Stomach (tissue), 19 donors: ENCODE measurements around the gene OR5AL1. TPM values are rescaled to one million over a fixed set of nuclear protein-coding genes. Genes with fewer than 3 reads are reported as not detected.
"Not testable (repeated sequence)": the region's sequence is repeated elsewhere in the genome, so short reads cannot be mapped to it uniquely, and the experiment has no call there.

Experiments used
- DNase-seq, 2 donors: peaks; one replicate each; pipeline versions ENCODE4 v3.0.0 to v3.0.0-alpha.2; 2013 to 2019
- H3K27ac ChIP-seq, 5 donors: fragments of 200-600 bp in 4 of 5; sonication (generic) in 4 of 5; one replicate each; pipeline ENCODE4 v1.5.1; 2013 to 2019; ENCODE audit warnings: mild to moderate bottlenecking in 1 of 5, moderate library complexity in 1 of 5
- H3K27me3 ChIP-seq, 3 donors: fragments of 200-600 bp; sonication (generic); one replicate each; pipeline ENCODE4 v1.5.1; 2017 to 2019; ENCODE audit warnings: mixed run types in 1 of 3
- H3K36me3 ChIP-seq, 4 donors: fragments of 200-600 bp; sonication (generic); 1 replicate in 3 of 4; 2 replicates in 1 of 4; pipeline ENCODE4 v1.5.1; 2016 to 2019
- H3K4me1 ChIP-seq, 4 donors: fragments of 200-600 bp; sonication (generic); one replicate each; pipeline ENCODE4 v1.5.1; 2016 to 2019
- H3K4me3 ChIP-seq, 4 donors: fragments of 200-600 bp; sonication (generic) in 3 of 4; one replicate each; pipeline ENCODE4 v1.5.1; 2016 to 2019; ENCODE audit warnings: mild to moderate bottlenecking in 1 of 4
- H3K9me3 ChIP-seq, 4 donors: fragments of 200-600 bp; sonication (generic); one replicate each; pipeline ENCODE4 v1.5.1; 2016 to 2019
- CTCF ChIP-seq, 7 experiments: fragments of 450-650 bp in 4 of 7; fragments of 200-600 bp in 3 of 7; sonication (generic) in 3 of 7; IDR thresholded peaks; one replicate each; pipeline ENCODE4 v1.5.1; 2016 to 2019; ENCODE audit warnings: antibody characterized with exemption in 7 of 7, control low read depth in 2 of 7, mild to moderate bottlenecking in 1 of 7
- EP300 ChIP-seq: sonication (generic); formaldehyde crosslinking; IDR thresholded peaks from one replicate; pipeline ENCODE4 v1.6.1; 2017; ENCODE audit warnings: antibody characterized with exemption
- POLR2A ChIP-seq, 4 donors: fragments of 450-650 bp; IDR thresholded peaks; one replicate each; pipeline ENCODE4 v1.6.1; 2016; ENCODE audit warnings: antibody characterized with exemption in 4 of 4, control low read depth in 2 of 4, mild to moderate bottlenecking in 1 of 4, moderate library complexity in 1 of 4
- POLR2AphosphoS5 ChIP-seq, 3 donors: sonication (generic); formaldehyde crosslinking; IDR thresholded peaks; one replicate each; pipeline ENCODE4 v1.6.1; 2016; ENCODE audit warnings: antibody characterized with exemption in 3 of 3
- WGBS, 5 donors: extraction: QIAGEN DNeasy Blood & Tissue Kit in 3 of 5; methylation state at CpG; one replicate each; pipeline versions ENCODE4 v1.1.5 to v1.1.7; 2013 to 2018; 5-methylcytosine and 5-hydroxymethylcytosine counted together
- intact Hi-C: fragments of 100-400 bp; cut with DNase I; formaldehyde crosslinking; loops from one replicate; pipeline ENCODE4 v1.15.1; 2023; ENCODE audit warnings: low total_unique reads
- long read RNA-seq, 10 donors: transcript quantifications; one replicate each; lab custom pipeline, GENCODE V29; 2026
- polyA plus RNA-seq, 3 donors: library from polyadenylated mRNA; stranded (reverse); fragments of 200-250 nt; gene quantifications; one replicate each; pipeline ENCODE4 v1.2.3, GENCODE V29; 2013
- total RNA-seq, 5 donors: library from RNA; depleted of rRNA; stranded (reverse); fragments of >200 nt; gene quantifications; one replicate each; pipeline versions ENCODE4 v1.1.0 to v1.2.3, GENCODE V29; 2014 to 2016
- donor health status: healthy with polysubstance abuse.
- donor health status: Bipolar disorder and iron deficiency.
- donor health status: healthy.

OR5AL1 gene
- total RNA-seq, result not detected
- not detected for polyA plus RNA-seq
- long read RNA-seq, donor 1, result 0 reads
- long read RNA-seq, donor 2, result 0 reads
- long read RNA-seq, donor 3, result 0 reads
- long read RNA-seq, donor 4, result 0 reads
- long read RNA-seq, donor 5, result 0 reads
- long read RNA-seq, donor 6, result 0 reads
- long read RNA-seq, donor 7, result 0 reads
- long read RNA-seq, donor 8, result 0 reads
- long read RNA-seq, donor 9, result 0 reads
- long read RNA-seq, donor 10, result 0 reads

- Histone ChIP-seq H3K27ac (no peak within 1 kb of the TSS), H3K36me3 (no peaks in the 10 kb centered on the region), H3K9me3 (peaks cover 0 to 4% (median 0%) of the 10 kb centered on the region in 4 donors), H3K27me3 (no peaks in the 10 kb centered on the region), H3K4me3 (no peak within 1 kb of the TSS), H3K4me1 (no peaks in the 10 kb centered on the region)
- DNase-seq, result no peak
- 81 to 92% (median 89%) methylated on average over 1 of the region's 1 CpG for WGBS, 5 donors
- intact Hi-C loops, result no loop called here
- TF ChIP-seq POLR2A (IDR thresholded peaks at IDR 0.05), result no peak
- no peak for TF ChIP-seq POLR2AphosphoS5 (IDR thresholded peaks at IDR 0.05)
Observed at GRCh38 chr11:56412396-56412795, at the start of gene OR5AL1. Gene OR5AL1, plus strand, starts transcription at chr11:56412696.

- TF ChIP-seq CTCF (IDR thresholded peaks at IDR 0.05) (no peak), POLR2AphosphoS5 (IDR thresholded peaks at IDR 0.05) (no peak), POLR2A (IDR thresholded peaks at IDR 0.05) (no peak), EP300 (no peak)
- no peak for DNase-seq
- Histone ChIP-seq H3K4me1 (no peaks in the 10 kb centered on the region), H3K36me3 (no peaks in the 10 kb centered on the region), H3K27ac (no peak within 1 kb of the TSS), H3K9me3 (peaks cover 0 to 14% (median 0%) of the 10 kb centered on the region in 4 donors), H3K4me3 (no peak within 1 kb of the TSS), H3K27me3 (no peaks in the 10 kb centered on the region)
- 69 to 89% (median 84%) methylated on average over 2 of the region's 2 CpGs for WGBS, 5 donors
- intact Hi-C loops, result no loop called here
Observed at GRCh38 chr11:56375324-56375723, 37.2 kb upstream of the OR5AL1 start, which contains the start of gene OR8U1. Gene OR8U1, plus strand, starts transcription at chr11:56375624. Its CDS starts 0 bp downstream, at chr11:56375624.

- Histone ChIP-seq H3K36me3 (no peaks in the 10 kb centered on the region), H3K4me1 (no peaks in the 10 kb centered on the region), H3K27ac (no peak overlapping the region), H3K9me3 (peaks cover 0 to 14% (median 0%) of the 10 kb centered on the region in 4 donors), H3K27me3 (no peaks in the 10 kb centered on the region), H3K4me3 (no peak overlapping the region)
- no peak for DNase-seq
- WGBS, 5 donors, result 68 to 83% (median 79%) methylated on average over 2 of the region's 2 CpGs
- TF ChIP-seq POLR2A (IDR thresholded peaks at IDR 0.05), result no peak
- intact Hi-C loops, result no loop called here
Observed at GRCh38 chr11:56380120-56380519, 32.4 kb upstream of the OR5AL1 start.

- no peaks in the 10 kb centered on the region for H3K36me3 ChIP-seq
- no peak overlapping the region for H3K27ac ChIP-seq
- 80 to 94% (median 91%) methylated on average over 3 of the region's 3 CpGs for WGBS, 5 donors
- intact Hi-C loops, result no loop called here
- no peaks in the 10 kb centered on the region for H3K4me1 ChIP-seq
- DNase-seq, result no peak
- TF ChIP-seq EP300 (no peak), CTCF (IDR thresholded peaks at IDR 0.05) (no peak), POLR2A (IDR thresholded peaks at IDR 0.05) (no peak), POLR2AphosphoS5 (IDR thresholded peaks at IDR 0.05) (no peak)
- no peaks in the 10 kb centered on the region for H3K27me3 ChIP-seq
- H3K4me3 ChIP-seq, result no peak overlapping the region
- no peaks in the 10 kb centered on the region for H3K9me3 ChIP-seq
Observed at GRCh38 chr11:56394381-56394780, 18.1 kb upstream of the OR5AL1 start.

- intact Hi-C loops, result no loop called here
- no peak for DNase-seq
- H3K4me1 ChIP-seq, result no peaks in the 10 kb centered on the region
- no peaks in the 10 kb centered on the region for H3K36me3 ChIP-seq
- no peaks in the 10 kb centered on the region for H3K27me3 ChIP-seq
- H3K4me3 ChIP-seq, result no peak overlapping the region
- 49 to 68% (median 65%) methylated on average over 3 of the region's 3 CpGs for WGBS, 5 donors
- no peak overlapping the region for H3K27ac ChIP-seq
- H3K9me3 ChIP-seq, result peaks cover 0 to 4% (median 0%) of the 10 kb centered on the region in 4 donors
- TF ChIP-seq CTCF (IDR thresholded peaks at IDR 0.05) (no peak), EP300 (no peak), POLR2AphosphoS5 (IDR thresholded peaks at IDR 0.05) (no peak), POLR2A (IDR thresholded peaks at IDR 0.05) (no peak)
Observed at GRCh38 chr11:56396047-56396446, 16.4 kb upstream of the OR5AL1 start.

GRCh38 chr11:56401858-56402461, 10.5 kb upstream of the OR5AL1 start:
- H3K27ac ChIP-seq, DNase-seq, intact Hi-C loops, H3K36me3 ChIP-seq, H3K27me3 ChIP-seq, H3K4me3 ChIP-seq, H3K4me1 ChIP-seq: not testable (repeated sequence)
- peaks cover 0 to 23% (median 11%) of the 10 kb centered on the region in 4 donors for H3K9me3 ChIP-seq
- 88 to 96% (median 90%) methylated on average over 13 to 27 of the region's 27 CpGs for WGBS, 5 donors
